Karpas-422 (cell line): ENCODE data around the gene RRAS. TPM values are rescaled to one million over a fixed set of nuclear protein-coding genes. Genes with fewer than 3 reads are reported as not detected.
A peak's percentile ranks its signal among the peaks of the same experiment; 100 is the strongest.

ENCODE experiments used
- DNase-seq: peaks from one replicate; pipeline ENCODE4 v3.0.0-alpha.2; 2015
- H2AFZ ChIP-seq: fragments of 200-600 bp; sonication (generic); 2 replicates; pipeline ENCODE4 v1.6.1; 2014; ENCODE audit warnings: antibody characterized with exemption, low read length, mixed read lengths
- H3K27ac ChIP-seq: fragments of 200-600 bp; sonication (generic); 2 replicates; pipeline ENCODE4 v1.5.1; 2014; ENCODE audit warnings: mild to moderate bottlenecking, low read length, moderate library complexity
- H3K27me3 ChIP-seq: fragments of 200-600 bp; sonication (generic); 2 replicates; pipeline ENCODE4 v1.6.1; 2014; ENCODE audit warnings: low read length, mixed read lengths
- H3K36me3 ChIP-seq: fragments of 200-600 bp; sonication (generic); 2 replicates; pipeline ENCODE4 v1.6.1; 2014; ENCODE audit warnings: low read length, mixed read lengths; ENCODE audit not compliant: insufficient read depth
- H3K4me1 ChIP-seq: fragments of 200-600 bp; sonication (generic); 2 replicates; pipeline ENCODE4 v1.6.1; 2014; ENCODE audit warnings: mild to moderate bottlenecking, low read length, mixed read lengths
- H3K4me2 ChIP-seq: fragments of 200-600 bp; sonication (generic); 2 replicates; pipeline ENCODE4 v1.6.1; 2014; ENCODE audit warnings: low read length, low read depth, mild to moderate bottlenecking; ENCODE audit not compliant: poor library complexity, severe bottlenecking
- H3K4me3 ChIP-seq: fragments of 200-600 bp; sonication (generic); 2 replicates; pipeline ENCODE4 v1.5.1; 2014; ENCODE audit warnings: mild to moderate bottlenecking, antibody characterized with exemption, low read length, mixed read lengths
- H3K79me2 ChIP-seq: fragments of 200-600 bp; sonication (generic); 2 replicates; pipeline ENCODE4 v1.6.1; 2014; ENCODE audit warnings: mild to moderate bottlenecking, low read length, mixed read lengths
- H3K9ac ChIP-seq: fragments of 200-600 bp; sonication (generic); 2 replicates; pipeline ENCODE4 v1.6.0; 2014; ENCODE audit warnings: low read length
- H3K9me2 ChIP-seq: fragments of 200-600 bp; sonication (generic), shearing (Covaris generic); replicated peaks from 2 replicates; pipeline ENCODE4 v1.6.0; 2014; ENCODE audit warnings: mild to moderate bottlenecking, low read length, moderate library complexity; ENCODE audit not compliant: insufficient read depth
- H3K9me3 ChIP-seq: fragments of 300-700, 200-600 bp; sonication (generic); 2 replicates; pipeline ENCODE4 v1.6.1; 2014; ENCODE audit warnings: low read length, mixed read lengths
- H4K20me1 ChIP-seq: fragments of 200-600 bp; sonication (generic); 2 replicates; pipeline ENCODE4 v1.6.1; 2014; ENCODE audit warnings: mild to moderate bottlenecking, antibody characterized with exemption, low read length, low read depth; ENCODE audit not compliant: insufficient read depth
- total RNA-seq: library from RNA; depleted of rRNA; stranded (reverse); fragments of >200 nt; shearing (Covaris generic); gene quantifications from 2 replicates; pipeline ENCODE4 v1.2.3, GENCODE V29; 2014; ENCODE audit warnings: low replicate concordance

The RRAS gene
- total RNA-seq, 1 experiment from 2014 or later = 0.22 TPM

DNA sequence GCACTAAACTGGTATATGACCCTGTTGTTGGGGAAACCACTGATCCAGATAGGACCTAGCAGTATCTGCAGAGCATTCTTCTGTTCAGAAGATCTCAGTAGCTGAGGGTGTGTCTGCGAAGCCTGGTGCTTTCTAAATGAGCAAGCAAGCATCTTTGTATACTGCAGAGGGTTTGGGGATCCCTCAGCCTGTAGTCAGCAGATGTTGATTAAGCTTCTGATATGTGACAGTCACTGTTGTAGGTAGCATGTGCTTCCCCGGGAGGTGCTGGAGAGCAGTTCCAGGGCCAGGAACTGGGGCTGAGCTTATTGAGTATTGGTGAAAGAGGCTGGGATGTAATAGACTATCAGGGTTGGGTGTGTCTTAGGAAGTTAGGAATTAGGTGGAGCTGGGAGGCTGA lies 3.5 kb upstream of the RRAS start:
- Histone ChIP-seq H3K4me1 (peaks cover 34% of the 10 kb centered on the region), H3K9me2 (no peaks in the 10 kb centered on the region), H3K9ac (peak overlapping the region; percentile 87), H3K4me3 (peak overlapping the region; percentile 78), H2AFZ (no peak overlapping the region), H3K9me3 (no peaks in the 10 kb centered on the region), H3K79me2 (peaks cover 42% of the 10 kb centered on the region), H3K36me3 (no peaks in the 10 kb centered on the region; the same call in 1 of the 2 replicates), H3K27ac (no peak overlapping the region), H3K27me3 (no peaks in the 10 kb centered on the region), H3K4me2 (peak overlapping the region; percentile 93), H4K20me1 (peaks cover 28% of the 10 kb centered on the region)
- no peak for DNase-seq

GRCh38 chr19:49642492-49643035 lies 2.6 kb upstream of the RRAS start:
- no peaks in the 10 kb centered on the region; the same call in 1 of the 2 replicates for H3K36me3 ChIP-seq

GRCh38 chr19:49641688-49642491 lies 1.9 kb upstream of the RRAS start, which contains the start of gene SCAF1:
TSS of gene SCAF1 (plus strand) at chr19:49642209. CDS start at chr19:49645027, 2,818 bp downstream.
- peak; percentile 100 for DNase-seq
- Histone ChIP-seq H3K36me3 (no peaks in the 10 kb centered on the region; the same call in 1 of the 2 replicates), H3K9me3 (no peaks in the 10 kb centered on the region), H4K20me1 (peaks cover 29% of the 10 kb centered on the region), H3K27me3 (no peaks in the 10 kb centered on the region), H3K4me3 (peak within 1 kb of the TSS; percentile 86), H3K4me1 (peaks cover 34% of the 10 kb centered on the region), H3K9ac (peak within 1 kb of the TSS; percentile 88), H3K79me2 (peaks cover 39% of the 10 kb centered on the region), H3K4me2 (peak within 1 kb of the TSS; percentile 97), H2AFZ (no peak within 1 kb of the TSS), H3K9me2 (no peaks in the 10 kb centered on the region), H3K27ac (peak within 1 kb of the TSS; percentile 83)

More at GRCh38 chr19:49642492-49643035, 2.6 kb upstream of the RRAS start:
- Histone ChIP-seq H2AFZ (no peak overlapping the region), H3K4me1 (peaks cover 34% of the 10 kb centered on the region), H3K27me3 (no peaks in the 10 kb centered on the region), H3K9me2 (no peaks in the 10 kb centered on the region), H3K27ac (peak overlapping the region; percentile 63), H3K4me3 (peak overlapping the region; percentile 78), H3K9me3 (no peaks in the 10 kb centered on the region), H4K20me1 (peaks cover 34% of the 10 kb centered on the region), H3K79me2 (peaks cover 42% of the 10 kb centered on the region), H3K9ac (peak overlapping the region; percentile 87), H3K4me2 (peak overlapping the region; percentile 93)
- peak; percentile 71 for DNase-seq

DNA sequence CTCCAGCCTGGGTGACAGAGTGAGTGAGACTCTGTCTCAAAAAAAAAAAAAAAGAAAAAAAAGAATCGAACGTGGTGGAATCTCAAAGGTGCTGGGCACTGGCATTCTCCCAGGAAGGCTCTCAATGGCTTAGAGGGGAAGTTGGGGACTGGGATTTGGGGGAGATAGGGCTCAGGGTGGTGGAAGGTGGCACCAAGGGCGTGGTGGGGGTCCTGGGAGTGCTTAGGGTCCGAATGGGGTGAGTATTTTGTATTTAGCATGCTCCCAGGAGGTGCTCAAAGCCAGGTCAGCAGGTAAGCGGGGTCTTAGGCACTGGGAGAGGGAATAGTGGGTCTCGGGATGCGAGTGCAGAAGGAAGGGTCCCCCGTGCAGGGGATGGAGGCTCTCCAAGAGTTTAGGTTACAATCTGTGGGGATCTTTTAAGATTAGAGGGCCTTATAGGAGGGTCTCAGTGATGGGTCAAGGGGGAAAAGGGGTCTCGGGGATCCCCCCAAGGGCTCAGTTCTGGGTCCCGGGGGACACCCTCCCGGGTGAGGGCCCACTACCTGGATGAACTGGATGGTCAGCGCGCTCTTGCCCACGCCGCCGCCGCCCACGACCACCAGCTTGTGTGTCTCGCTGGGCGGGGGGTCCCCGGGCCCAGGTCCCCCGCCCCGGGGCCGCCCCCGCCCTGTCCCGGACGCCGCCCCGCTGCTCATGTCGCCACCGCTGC lies 386 bp downstream of the RRAS start:
- Histone ChIP-seq H3K36me3 (no peaks in the 10 kb centered on the region; the same call in 1 of the 2 replicates), H3K9me3 (no peaks in the 10 kb centered on the region), H3K79me2 (peaks cover 25% of the 10 kb centered on the region), H3K27me3 (no peaks in the 10 kb centered on the region), H3K4me1 (peaks cover 34% of the 10 kb centered on the region), H3K27ac (no peak overlapping the region), H3K4me2 (peak overlapping the region; percentile 84), H3K4me3 (peak overlapping the region; percentile 64), H4K20me1 (peaks cover 17% of the 10 kb centered on the region), H2AFZ (no peak overlapping the region), H3K9me2 (no peaks in the 10 kb centered on the region), H3K9ac (peak overlapping the region; percentile 64)
- peak; percentile 49 for DNase-seq

GRCh38 chr19:49637821-49638738 lies 1.9 kb downstream of the RRAS start:
- H3K9me3 ChIP-seq = no peaks in the 10 kb centered on the region
- no peak overlapping the region for H3K9ac ChIP-seq
- H3K4me3 ChIP-seq = no peak overlapping the region
- H3K4me1 ChIP-seq = peaks cover 19% of the 10 kb centered on the region
- no peak overlapping the region for H3K4me2 ChIP-seq
- no peak overlapping the region for H2AFZ ChIP-seq
- no peaks in the 10 kb centered on the region for H3K27me3 ChIP-seq
- peaks cover 10% of the 10 kb centered on the region for H3K79me2 ChIP-seq
- H3K9me2 ChIP-seq = no peaks in the 10 kb centered on the region
- H4K20me1 ChIP-seq = peaks cover 8% of the 10 kb centered on the region; the same call in 1 of the 2 replicates
- no peak overlapping the region for H3K27ac ChIP-seq
- no peaks in the 10 kb centered on the region for H3K36me3 ChIP-seq
- DNase-seq = peak; percentile 53

DNA sequence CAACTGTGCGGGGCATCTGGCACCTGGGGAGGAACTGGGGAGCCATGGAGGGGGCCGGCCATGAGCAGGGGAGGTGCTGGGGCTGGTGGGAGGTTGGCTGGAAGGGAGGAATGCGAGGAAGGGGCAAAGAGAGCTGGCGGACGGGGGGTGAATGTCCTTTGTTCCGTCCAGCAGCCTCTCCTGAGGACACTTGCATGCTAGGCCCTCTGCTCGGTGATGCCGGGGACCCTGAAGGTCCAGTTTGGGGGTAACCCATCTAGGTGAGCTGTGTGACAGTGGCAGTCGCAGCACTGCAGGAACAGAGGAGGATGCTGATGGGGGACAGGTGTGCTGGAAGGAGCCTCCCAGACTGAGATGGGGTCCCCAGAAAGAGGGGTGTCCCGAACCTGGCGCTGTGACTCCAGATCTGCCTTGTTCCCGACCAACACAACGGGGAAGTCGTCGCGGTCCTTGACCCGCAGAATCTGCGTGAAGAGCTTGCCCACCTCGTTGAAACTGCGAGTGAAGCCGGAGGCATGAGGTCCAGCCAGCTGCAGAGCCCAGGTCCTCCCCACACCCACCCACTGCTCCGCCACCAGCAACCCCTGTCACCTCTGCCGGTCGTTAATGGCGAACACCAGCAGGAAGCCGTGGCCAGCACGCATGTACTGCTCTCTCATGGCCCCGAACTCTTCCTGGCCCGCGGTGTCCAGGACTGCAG lies 3.6 kb downstream of the RRAS start:
- no peaks in the 10 kb centered on the region for H3K9me3 ChIP-seq
- no peaks in the 10 kb centered on the region for H3K36me3 ChIP-seq
- no peak overlapping the region for H3K4me2 ChIP-seq
- no peaks in the 10 kb centered on the region for H3K27me3 ChIP-seq
- DNase-seq = no peak
- no peaks in the 10 kb centered on the region for H3K79me2 ChIP-seq
- H3K4me1 ChIP-seq = peaks cover 14% of the 10 kb centered on the region
- no peak overlapping the region for H3K9ac ChIP-seq
- H2AFZ ChIP-seq = no peak overlapping the region
- no peak overlapping the region for H3K4me3 ChIP-seq
- no peaks in the 10 kb centered on the region for H3K9me2 ChIP-seq
- H4K20me1 ChIP-seq = peaks cover 14% of the 10 kb centered on the region; the same call in 1 of the 2 replicates
- H3K27ac ChIP-seq = no peak overlapping the region

- no peaks in the 10 kb centered on the region for H3K36me3 ChIP-seq
- no peak overlapping the region for H3K27ac ChIP-seq
- no peak for DNase-seq
- no peaks in the 10 kb centered on the region for H3K27me3 ChIP-seq
- H3K79me2 ChIP-seq = no peaks in the 10 kb centered on the region
- no peak overlapping the region for H3K9ac ChIP-seq
- H3K4me2 ChIP-seq = no peak overlapping the region
- H3K9me2 ChIP-seq = no peaks in the 10 kb centered on the region
- peaks cover 8% of the 10 kb centered on the region for H3K4me1 ChIP-seq
- no peak overlapping the region for H3K4me3 ChIP-seq
- H3K9me3 ChIP-seq = no peaks in the 10 kb centered on the region
- H2AFZ ChIP-seq = no peak overlapping the region
- H4K20me1 ChIP-seq = peaks cover 14% of the 10 kb centered on the region; the same call in 1 of the 2 replicates
These were observed 4.3 kb downstream of the RRAS start for GRCh38 chr19:49635530-49636232.
